Dendritic cell treated with granulocyte-macrophage colony-stimulating factor and Interleukin-4, amounts not matched to agents 40 ng/mL and 50 ng/mL, for 4 days (primary cell): ENCODE measurements around the gene PARP9.
A peak's percentile ranks its signal among the peaks of the same experiment; 100 is the strongest.
"Not testable (repeated sequence)": the region's sequence is repeated elsewhere in the genome, so short reads cannot be mapped to it uniquely, and the experiment has no call there.

Experiments
- H3K27ac Mint-ChIP-seq: one replicate; pipeline ENCODE4 v1.8.0; 2022; ENCODE audit warnings: mild to moderate bottlenecking, mixed read lengths
- H3K27me3 Mint-ChIP-seq: one replicate; pipeline ENCODE4 v1.8.0; 2022; ENCODE audit warnings: mild to moderate bottlenecking, mixed read lengths
- H3K36me3 Mint-ChIP-seq: one replicate; pipeline ENCODE4 v1.8.0; 2022; ENCODE audit warnings: low read depth, mixed read lengths
- H3K4me1 Mint-ChIP-seq: one replicate; pipeline ENCODE4 v1.8.0; 2022; ENCODE audit warnings: low read depth, mixed read lengths
- H3K4me3 Mint-ChIP-seq: one replicate; pipeline ENCODE4 v1.8.0; 2022; ENCODE audit warnings: mild to moderate bottlenecking, moderate library complexity, mixed read lengths
- H3K9me3 Mint-ChIP-seq: one replicate; pipeline ENCODE4 v1.8.0; 2022; ENCODE audit warnings: mixed read lengths
- intact Hi-C: fragments of 100-400 bp; cut with micrococcal nuclease; formaldehyde crosslinking; loops from one replicate; pipeline ENCODE4 v1.15.0; 2022

The PARP9 gene

GRCh38 chr3:122530164-122530563, 33.9 kb downstream of the PARP9 start:
- intact Hi-C loops, result loop anchor here (10.0 kb wide), 1 partner anchor 75 kb away; no protein-coding TSS in a partner anchor
- Mint-ChIP-seq H3K36me3 (peaks cover 84% of the 10 kb centered on the region), H3K9me3 (no peaks in the 10 kb centered on the region), H3K27me3 (no peaks in the 10 kb centered on the region), H3K4me3 (no peak overlapping the region), H3K27ac (no peak overlapping the region), H3K4me1 (peaks cover 5% of the 10 kb centered on the region)

- Mint-ChIP-seq H3K27ac (no peak overlapping the region), H3K4me1 (no peaks in the 10 kb centered on the region), H3K27me3 (no peaks in the 10 kb centered on the region), H3K4me3 (no peak overlapping the region), H3K9me3 (no peaks in the 10 kb centered on the region), H3K36me3 (peaks cover 24% of the 10 kb centered on the region)
- intact Hi-C loops, result no loop called here
These were observed 40.8 kb downstream of the PARP9 start for GRCh38 chr3:122523317-122523716.

GRCh38 chr3:122520861-122521260, 43.2 kb downstream of the PARP9 start:
- Mint-ChIP-seq H3K27ac (no peak overlapping the region), H3K9me3 (no peaks in the 10 kb centered on the region), H3K36me3 (no peaks in the 10 kb centered on the region), H3K4me3 (no peak overlapping the region), H3K4me1 (no peaks in the 10 kb centered on the region), H3K27me3 (no peaks in the 10 kb centered on the region)
- intact Hi-C loops, result no loop called here

- Mint-ChIP-seq H3K27ac (no peak overlapping the region), H3K4me1 (no peaks in the 10 kb centered on the region), H3K4me3 (no peak overlapping the region), H3K9me3 (no peaks in the 10 kb centered on the region), H3K27me3 (no peaks in the 10 kb centered on the region), H3K36me3 (no peaks in the 10 kb centered on the region)
- intact Hi-C loops, result loop anchor here (10.0 kb wide), 1 partner anchor 105 kb away; the partner anchor contains the start of gene WDR5B
These were observed 44.4 kb downstream of the PARP9 start for GRCh38 chr3:122519693-122520092.

GRCh38 chr3:122516846-122517360, 47.2 kb downstream of the PARP9 start:
- peaks cover 17% of the 10 kb centered on the region for H3K4me1 Mint-ChIP-seq
- no peak overlapping the region for H3K4me3 Mint-ChIP-seq
- H3K27me3 Mint-ChIP-seq, result no peaks in the 10 kb centered on the region
- H3K27ac Mint-ChIP-seq, result no peak overlapping the region
- intact Hi-C loops, result loop anchor here (10.0 kb wide), 1 partner anchor 102 kb away; the partner anchor contains the start of gene WDR5B
- H3K36me3 Mint-ChIP-seq, result no peaks in the 10 kb centered on the region
- no peaks in the 10 kb centered on the region for H3K9me3 Mint-ChIP-seq

- H3K27ac Mint-ChIP-seq, result no peak overlapping the region
- H3K36me3 Mint-ChIP-seq, result peaks cover 8% of the 10 kb centered on the region
- no peaks in the 10 kb centered on the region for H3K27me3 Mint-ChIP-seq
- H3K4me1 Mint-ChIP-seq, result peaks cover 27% of the 10 kb centered on the region
- no peaks in the 10 kb centered on the region for H3K9me3 Mint-ChIP-seq
- H3K4me3 Mint-ChIP-seq, result no peak overlapping the region
- intact Hi-C loops, result loop anchor here (2.0 to 10.0 kb wide), 2 partner anchors 49 to 101 kb away; partner anchors contain the start of genes DTX3L, PARP9 and WDR5B
These were observed 48.2 kb downstream of the PARP9 start for GRCh38 chr3:122515870-122516269.

- Mint-ChIP-seq H3K27ac (peak overlapping the region; percentile 82), H3K36me3 (peaks cover 13% of the 10 kb centered on the region), H3K4me3 (peak overlapping the region; percentile 84), H3K9me3 (peaks cover 3% of the 10 kb centered on the region), H3K27me3 (no peaks in the 10 kb centered on the region), H3K4me1 (peaks cover 33% of the 10 kb centered on the region)
- intact Hi-C loops, result loop anchor here (2.0 to 10.0 kb wide), 2 partner anchors 50 to 100 kb away; partner anchors contain the start of genes DTX3L, PARP9 and WDR5B
These were observed 49.1 kb downstream of the PARP9 start for GRCh38 chr3:122515020-122515468.

GRCh38 chr3:122514123-122515019, 49.7 kb downstream of the PARP9 start, which contains the start of gene KPNA1:
Gene KPNA1, minus strand, starts transcription at chr3:122514939. Its CDS starts 18,374 bp downstream, at chr3:122496565.
- Mint-ChIP-seq H3K27ac (peak within 1 kb of the TSS; percentile 82), H3K4me1 (peaks cover 40% of the 10 kb centered on the region), H3K4me3 (peak within 1 kb of the TSS; percentile 84), H3K36me3 (peaks cover 17% of the 10 kb centered on the region), H3K27me3 (no peaks in the 10 kb centered on the region), H3K9me3 (peaks cover 8% of the 10 kb centered on the region)
- intact Hi-C loops, result loop anchor here (2.0 to 10.0 kb wide), 4 partner anchors 50 to 168 kb away; partner anchors contain the start of genes DTX3L, FAM162A, MIX23 and PARP14

- Mint-ChIP-seq H3K27ac (peak overlapping the region; percentile 82), H3K4me1 (peaks cover 43% of the 10 kb centered on the region)
These were observed 50.5 kb downstream of the PARP9 start for GRCh38 chr3:122513386-122514122.

GRCh38 chr3:122512284-122512683, 51.8 kb downstream of the PARP9 start:
- Mint-ChIP-seq H3K36me3 (peaks cover 17% of the 10 kb centered on the region), H3K4me3 (no peak overlapping the region), H3K27me3 (no peaks in the 10 kb centered on the region), H3K4me1 (peaks cover 48% of the 10 kb centered on the region), H3K9me3 (peaks cover 8% of the 10 kb centered on the region), H3K27ac (no peak overlapping the region)
- intact Hi-C loops, result loop anchor here (5.0 to 10.0 kb wide), 3 partner anchors 97 to 170 kb away; partner anchors contain the start of genes FAM162A, MIX23, PARP14 and WDR5B

More at GRCh38 chr3:122513386-122514122, 50.5 kb downstream of the PARP9 start:
- intact Hi-C loops, result loop anchor here (2.0 to 10.0 kb wide), 4 partner anchors 51 to 169 kb away; partner anchors contain the start of genes DTX3L, FAM162A, MIX23 and PARP14
- H3K27me3 Mint-ChIP-seq, result no peaks in the 10 kb centered on the region
- peaks cover 17% of the 10 kb centered on the region for H3K36me3 Mint-ChIP-seq
- peaks cover 8% of the 10 kb centered on the region for H3K9me3 Mint-ChIP-seq
- peak overlapping the region; percentile 84 for H3K4me3 Mint-ChIP-seq

GRCh38 chr3:122510878-122511535, 53.1 kb downstream of the PARP9 start:
- no peak overlapping the region for H3K4me3 Mint-ChIP-seq
- H3K9me3 Mint-ChIP-seq, result peaks cover 8% of the 10 kb centered on the region
- H3K4me1 Mint-ChIP-seq, result peaks cover 48% of the 10 kb centered on the region
- no peaks in the 10 kb centered on the region for H3K27me3 Mint-ChIP-seq
- intact Hi-C loops, result loop anchor here (5.0 to 10.0 kb wide), 3 partner anchors 96 to 171 kb away; partner anchors contain the start of genes FAM162A, MIX23, PARP14 and WDR5B
- peaks cover 17% of the 10 kb centered on the region for H3K36me3 Mint-ChIP-seq
- no peak overlapping the region for H3K27ac Mint-ChIP-seq

GRCh38 chr3:122508944-122509343, 55.2 kb downstream of the PARP9 start:
- Mint-ChIP-seq H3K36me3 (peaks cover 17% of the 10 kb centered on the region), H3K4me1 (peaks cover 53% of the 10 kb centered on the region)
- H3K27ac Mint-ChIP-seq, intact Hi-C loops, H3K9me3 Mint-ChIP-seq, H3K4me3 Mint-ChIP-seq, H3K27me3 Mint-ChIP-seq: not testable (repeated sequence)
